ENCODE measurements around the gene PARD3B.

PARD3B gene

GRCh38 chr2:204796581-204796980, 251.3 kb downstream of the PARD3B start:
- no peak for DNase-seq (ENCODE audit: extremely low spot score, insufficient read length, low read depth)

GRCh38 chr2:204799791-204800190, 254.5 kb downstream of the PARD3B start:
- DNase-seq (ENCODE audit: extremely low spot score, insufficient read length, low read depth) (no peak), FAIRE-seq (no peak)

More at GRCh38 chr2:204796581-204796980, 251.3 kb downstream of the PARD3B start:
- no peak for FAIRE-seq

GRCh38 chr2:204808494-204808893, 263.2 kb downstream of the PARD3B start:
- FAIRE-seq (no peak), DNase-seq (ENCODE audit: extremely low spot score, insufficient read length, low read depth) (no peak)

DNA sequence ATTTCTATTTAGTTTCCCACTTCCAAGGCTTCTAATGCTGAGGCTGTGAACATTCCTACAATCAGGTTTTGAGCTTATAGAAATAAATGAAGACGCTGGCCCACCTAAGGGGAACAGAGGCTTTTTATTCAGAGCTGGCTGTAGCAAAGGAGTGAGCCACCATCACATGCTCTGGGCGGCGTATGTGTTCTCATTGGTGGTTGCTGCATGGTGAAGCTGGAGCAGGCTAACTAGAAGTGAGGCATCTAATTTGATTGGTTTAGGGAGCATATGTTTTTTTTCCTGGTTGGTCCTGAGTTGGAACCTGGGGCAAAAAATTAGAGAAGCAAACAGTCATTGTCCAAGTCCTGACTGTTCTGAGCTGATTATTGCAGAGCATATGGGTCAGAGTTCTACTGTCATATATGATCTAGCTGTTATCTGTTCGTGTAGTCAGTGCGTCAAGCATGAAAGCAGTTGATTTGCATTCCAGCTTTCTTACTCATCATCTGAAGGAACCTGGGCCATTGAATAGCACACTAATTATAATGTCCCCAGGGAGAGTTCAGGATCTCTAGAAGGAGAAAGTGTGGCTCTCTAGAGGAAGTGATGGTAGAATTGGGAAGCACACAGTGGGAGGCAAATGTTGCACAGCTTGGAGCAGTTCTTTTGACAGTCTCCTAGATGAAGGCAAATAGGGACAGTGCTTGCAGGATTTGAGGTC, 279.6 kb downstream of the PARD3B start:
- FAIRE-seq, result no peak

DNA sequence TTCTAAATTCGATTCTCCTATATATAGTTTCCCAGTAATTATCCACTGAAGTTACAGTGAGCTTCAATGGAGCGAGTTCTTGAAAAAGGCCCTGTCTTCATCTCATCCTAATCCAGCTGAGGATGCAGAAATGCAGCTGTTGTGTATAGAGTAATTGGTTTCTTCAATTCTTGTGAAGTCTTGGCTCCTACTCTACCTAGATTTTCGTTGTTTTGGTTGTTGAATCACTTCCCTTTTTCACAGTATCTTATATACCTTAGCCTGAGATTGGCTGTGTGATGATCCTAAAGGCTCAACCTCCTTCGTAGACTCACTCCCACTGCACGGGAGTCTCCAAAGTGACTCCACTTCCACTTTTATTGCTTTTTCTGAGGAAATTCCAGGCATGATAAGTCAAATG, 280.4 kb downstream of the PARD3B start:
- FAIRE-seq (no peak), DNase-seq (ENCODE audit: extremely low spot score, insufficient read length, low read depth) (no peak)

More for the DNA sequence above, 279.6 kb downstream of the PARD3B start:
- DNase-seq (ENCODE audit: extremely low spot score, insufficient read length, low read depth), result no peak

- FAIRE-seq (no peak), DNase-seq (ENCODE audit: extremely low spot score, insufficient read length, low read depth) (no peak)
Measured at GRCh38 chr2:204827701-204828590, 282.7 kb downstream of the PARD3B start.

DNA sequence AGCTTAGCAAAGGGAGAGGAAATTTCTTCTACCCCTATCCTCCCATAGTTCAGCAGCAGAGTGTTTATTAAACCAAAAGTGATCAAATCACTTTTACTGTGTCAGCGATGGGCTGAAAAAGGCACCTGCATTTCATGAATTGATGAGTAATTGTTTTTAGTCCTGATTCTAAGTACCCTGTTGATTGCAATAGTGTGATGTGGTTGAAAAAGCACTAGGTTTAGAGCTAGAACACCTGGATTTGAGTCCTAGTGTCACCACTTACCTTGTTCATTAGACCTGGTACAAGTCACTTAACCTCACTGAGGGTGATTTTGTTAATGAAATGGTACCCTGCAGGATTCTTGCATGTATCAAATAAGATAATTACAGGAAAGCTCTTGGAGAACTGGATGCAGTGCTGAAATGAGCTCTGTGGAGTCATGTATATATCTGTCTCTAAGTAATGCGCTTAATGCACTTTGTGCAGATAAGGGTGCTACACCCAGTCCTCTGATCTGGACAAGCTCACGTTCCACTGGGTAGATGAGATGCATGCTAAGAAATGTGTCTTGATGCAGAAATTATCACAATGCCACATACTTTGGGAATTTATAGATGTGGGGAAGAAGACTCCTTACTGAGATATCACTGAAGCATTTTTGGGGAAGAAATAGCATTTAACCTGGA, 289.6 kb downstream of the PARD3B start:
- FAIRE-seq (no peak), DNase-seq (ENCODE audit: extremely low spot score, insufficient read length, low read depth) (no peak)

- DNase-seq (ENCODE audit: extremely low spot score, insufficient read length, low read depth) (no peak), FAIRE-seq (no peak)
Measured at GRCh38 chr2:204835786-204836185, 290.5 kb downstream of the PARD3B start.

GRCh38 chr2:204840504-204840903, 295.2 kb downstream of the PARD3B start:
- no peak for FAIRE-seq
- DNase-seq (ENCODE audit: extremely low spot score, insufficient read length, low read depth), result no peak

DNA sequence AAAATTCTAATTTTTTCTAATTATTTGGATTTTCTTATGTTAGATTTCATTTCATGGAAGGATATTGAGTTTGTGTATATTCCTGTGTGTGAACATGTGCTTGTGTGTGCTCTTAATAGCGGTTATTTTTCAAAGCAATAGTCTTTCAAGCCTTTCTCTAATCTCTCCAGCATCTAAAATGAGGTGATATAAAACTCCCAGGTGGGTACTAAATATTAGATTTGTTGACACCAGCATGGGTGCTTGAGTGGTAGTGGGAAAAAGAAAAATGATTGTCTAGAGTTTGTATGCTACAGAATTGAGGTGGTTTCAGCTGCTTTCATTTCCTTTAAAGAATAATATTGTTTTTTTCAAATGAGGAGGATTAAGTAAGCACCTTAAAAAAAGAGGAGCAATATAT, 296.8 kb downstream of the PARD3B start:
- DNase-seq (ENCODE audit: extremely low spot score, insufficient read length, low read depth) (no peak), FAIRE-seq (no peak)

- DNase-seq (ENCODE audit: extremely low spot score, insufficient read length, low read depth) (no peak), FAIRE-seq (no peak)
Measured at GRCh38 chr2:204842661-204843485, 297.6 kb downstream of the PARD3B start.

DNA sequence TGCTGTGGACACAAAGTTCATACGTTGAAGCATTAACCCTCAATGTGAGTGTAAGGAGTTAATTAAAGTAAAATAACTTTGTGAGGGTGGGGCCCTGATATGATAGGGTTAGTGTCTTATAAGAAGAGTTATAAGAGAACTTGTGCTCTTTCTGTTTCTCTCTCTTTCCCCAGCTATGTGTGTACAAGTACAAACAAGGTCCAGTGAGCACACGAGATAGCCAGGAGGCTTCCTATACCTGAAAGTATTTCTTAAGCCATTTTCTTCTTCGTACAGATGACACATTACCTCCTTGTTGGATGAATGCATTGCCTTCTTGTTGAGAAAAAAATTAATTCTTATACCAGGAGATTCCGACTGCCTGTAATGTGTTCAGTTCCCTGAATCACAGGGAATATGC, 301.2 kb downstream of the PARD3B start:
- no peak for DNase-seq (ENCODE audit: extremely low spot score, insufficient read length, low read depth)
- no peak for FAIRE-seq

- DNase-seq (ENCODE audit: extremely low spot score, insufficient read length, low read depth), result no peak
- FAIRE-seq, result no peak
Measured at GRCh38 chr2:204849892-204850291, 304.6 kb downstream of the PARD3B start.

- FAIRE-seq (no peak), DNase-seq (ENCODE audit: extremely low spot score, insufficient read length, low read depth) (no peak)
Measured at GRCh38 chr2:204850581-204850980, 305.3 kb downstream of the PARD3B start.

DNA sequence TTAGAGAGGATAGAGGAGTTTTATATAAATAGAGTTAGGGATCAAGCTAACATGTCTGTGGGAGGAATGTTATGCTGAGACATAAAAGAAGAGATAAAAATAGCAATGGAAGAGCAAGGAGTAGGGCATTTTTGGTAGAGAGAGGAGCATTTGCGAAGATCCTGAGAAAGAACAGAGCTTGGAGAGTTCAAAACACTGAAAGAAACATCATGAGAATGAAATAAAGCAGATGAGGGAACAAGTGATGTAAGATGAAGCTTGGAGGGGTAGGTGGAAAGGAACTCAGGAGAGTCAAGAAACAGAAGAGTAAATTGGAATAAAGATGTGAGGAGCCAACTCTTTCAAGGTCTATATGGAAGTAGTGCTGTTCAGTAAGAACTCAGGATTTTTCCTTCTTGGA, 308.6 kb downstream of the PARD3B start:
- FAIRE-seq (no peak), DNase-seq (ENCODE audit: extremely low spot score, insufficient read length, low read depth) (no peak)

DNA sequence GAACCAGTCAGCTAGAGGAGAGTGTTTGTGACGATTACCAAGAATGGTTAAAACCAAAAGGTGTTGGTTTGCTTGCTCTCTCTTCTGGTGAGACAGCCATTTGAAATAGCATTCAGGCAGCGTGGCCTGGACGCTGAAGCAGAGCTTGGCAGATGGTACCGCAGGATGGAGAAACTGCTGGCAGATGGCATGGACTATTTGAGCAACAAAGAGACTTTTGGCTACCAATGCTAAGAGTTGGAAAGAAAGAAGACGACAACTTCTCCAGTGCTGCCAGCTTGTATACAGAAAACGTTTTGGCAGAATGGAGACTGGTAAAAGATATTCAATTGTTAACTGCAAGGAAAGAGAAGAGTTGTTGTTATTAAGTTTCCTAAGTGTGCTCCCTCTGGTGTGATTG, 315.0 kb downstream of the PARD3B start:
- no peak for DNase-seq (ENCODE audit: extremely low spot score, insufficient read length, low read depth)
- FAIRE-seq, result no peak

DNA sequence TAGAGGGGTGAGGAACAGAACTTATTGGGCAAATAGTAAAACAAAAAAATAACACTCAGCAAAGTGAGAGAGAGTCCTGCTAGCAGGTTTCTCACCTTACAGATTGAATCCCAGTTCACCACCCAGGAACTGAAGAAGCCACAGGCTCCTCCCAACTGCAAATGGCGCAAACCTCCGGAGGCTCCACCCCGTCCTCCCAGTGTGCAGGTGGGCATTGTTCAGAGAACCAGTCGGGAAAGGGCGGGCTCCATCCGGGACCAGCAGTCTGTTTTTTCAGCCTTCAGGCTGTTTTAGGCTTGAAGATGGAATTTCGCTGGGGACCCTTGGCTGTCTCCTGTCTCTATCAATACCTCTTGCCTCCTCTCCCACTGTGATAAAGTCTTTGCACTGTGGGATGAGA, 317.5 kb downstream of the PARD3B start:
- FAIRE-seq (no peak), DNase-seq (ENCODE audit: extremely low spot score, insufficient read length, low read depth) (no peak)

GRCh38 chr2:204863336-204863735, 318.1 kb downstream of the PARD3B start:
- DNase-seq (ENCODE audit: extremely low spot score, insufficient read length, low read depth) (no peak), FAIRE-seq (no peak)

- DNase-seq (ENCODE audit: extremely low spot score, insufficient read length, low read depth) (no peak), FAIRE-seq (no peak)
Measured at GRCh38 chr2:204869132-204869823, 324.0 kb downstream of the PARD3B start.

Data from GM18507 (cell line).